ENCODE data around the gene SKI. TPM values are rescaled to one million over a fixed set of nuclear protein-coding genes. Genes with fewer than 3 reads are reported as not detected.

Gene SKI
- total and polyA plus RNA-seq, 9 of the 15 experiments (the other 6 are each of a cell fraction or from before 2014, with no cell fraction given), result 0.10 to 60.5 (median 4.6) TPM

- TF ChIP-seq E4F1 (CRISPR knock-in tag; IDR thresholded peaks at IDR 0.05; ENCODE audit: borderline replicate concordance), result no peak
- 0 out of 2 replicates have a peak, but pooled peaks have one; percentile 74 for TF ChIP-seq TGIF2 (CRISPR knock-in tag; IDR thresholded peaks at IDR 0.05)
- TF ChIP-seq ZNF274 (IDR thresholded peaks at IDR 0.05; ENCODE audit: borderline replicate concordance, low read depth, low read length), result no peak
- no peak for TF ChIP-seq BDP1 (IDR thresholded peaks at IDR 0.05; ENCODE audit: insufficient read depth, insufficient read length)
- TF ChIP-seq ZNF830 (CRISPR knock-in tag; IDR thresholded peaks at IDR 0.05), result no peak
- TF ChIP-seq FUS (optimal IDR thresholded peaks at IDR 0.05; ENCODE audit: low read depth, low read length), result no peak
- TF ChIP-seq ZNF518B (CRISPR knock-in tag; IDR thresholded peaks at IDR 0.05), result no peak
- TF ChIP-seq, protein P1, sequence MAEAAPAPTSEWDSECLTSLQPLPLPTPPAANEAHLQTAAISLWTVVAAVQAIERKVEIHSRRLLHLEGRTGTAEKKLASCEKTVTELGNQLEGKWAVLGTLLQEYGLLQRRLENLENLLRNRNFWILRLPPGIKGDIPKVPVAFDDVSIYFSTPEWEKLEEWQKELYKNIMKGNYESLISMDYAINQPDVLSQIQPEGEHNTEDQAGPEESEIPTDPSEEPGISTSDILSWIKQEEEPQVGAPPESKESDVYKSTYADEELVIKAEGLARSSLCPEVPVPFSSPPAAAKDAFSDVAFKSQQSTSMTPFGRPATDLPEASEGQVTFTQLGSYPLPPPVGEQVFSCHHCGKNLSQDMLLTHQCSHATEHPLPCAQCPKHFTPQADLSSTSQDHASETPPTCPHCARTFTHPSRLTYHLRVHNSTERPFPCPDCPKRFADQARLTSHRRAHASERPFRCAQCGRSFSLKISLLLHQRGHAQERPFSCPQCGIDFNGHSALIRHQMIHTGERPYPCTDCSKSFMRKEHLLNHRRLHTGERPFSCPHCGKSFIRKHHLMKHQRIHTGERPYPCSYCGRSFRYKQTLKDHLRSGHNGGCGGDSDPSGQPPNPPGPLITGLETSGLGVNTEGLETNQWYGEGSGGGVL (CRISPR knock-in tag; IDR thresholded peaks at IDR 0.05), result no peak
- TF ChIP-seq ETV6 (IDR thresholded peaks at IDR 0.05; ENCODE audit: borderline replicate concordance in 1 of 2, low read depth in 2 of 2, low read length in 1 of 2), result no peak
- no peak for TF ChIP-seq ETV6 (CRISPR knock-in tag; IDR thresholded peaks at IDR 0.05; ENCODE audit: borderline replicate concordance)
- TF ChIP-seq ZNF589 (CRISPR knock-in tag; IDR thresholded peaks at IDR 0.05; ENCODE audit: low read depth), result peak; percentile 63; the same call in 1 of the 2 replicates
- TF ChIP-seq, protein P2, sequence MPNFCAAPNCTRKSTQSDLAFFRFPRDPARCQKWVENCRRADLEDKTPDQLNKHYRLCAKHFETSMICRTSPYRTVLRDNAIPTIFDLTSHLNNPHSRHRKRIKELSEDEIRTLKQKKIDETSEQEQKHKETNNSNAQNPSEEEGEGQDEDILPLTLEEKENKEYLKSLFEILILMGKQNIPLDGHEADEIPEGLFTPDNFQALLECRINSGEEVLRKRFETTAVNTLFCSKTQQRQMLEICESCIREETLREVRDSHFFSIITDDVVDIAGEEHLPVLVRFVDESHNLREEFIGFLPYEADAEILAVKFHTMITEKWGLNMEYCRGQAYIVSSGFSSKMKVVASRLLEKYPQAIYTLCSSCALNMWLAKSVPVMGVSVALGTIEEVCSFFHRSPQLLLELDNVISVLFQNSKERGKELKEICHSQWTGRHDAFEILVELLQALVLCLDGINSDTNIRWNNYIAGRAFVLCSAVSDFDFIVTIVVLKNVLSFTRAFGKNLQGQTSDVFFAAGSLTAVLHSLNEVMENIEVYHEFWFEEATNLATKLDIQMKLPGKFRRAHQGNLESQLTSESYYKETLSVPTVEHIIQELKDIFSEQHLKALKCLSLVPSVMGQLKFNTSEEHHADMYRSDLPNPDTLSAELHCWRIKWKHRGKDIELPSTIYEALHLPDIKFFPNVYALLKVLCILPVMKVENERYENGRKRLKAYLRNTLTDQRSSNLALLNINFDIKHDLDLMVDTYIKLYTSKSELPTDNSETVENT (CRISPR knock-in tag; IDR thresholded peaks at IDR 0.05), result peak; percentile 61; the same call in 1 of the 2 replicates
- TF ChIP-seq HDAC2 (IDR thresholded peaks at IDR 0.05), result peak; percentile 74; the same call in 1 of the 2 replicates
These were observed 33.0 kb upstream of the SKI start (continued) for GRCh38 chr1:2194898-2195673.

Measured in K562 (cell line).